Superior temporal gyrus (tissue), 1 donor: ENCODE results near the gene ZBTB8OS.
"Not testable (repeated sequence)": the region's sequence is repeated elsewhere in the genome, so short reads cannot be mapped to it uniquely, and the experiment has no call there.

Experiments used
- DNase-seq: peaks from one replicate; pipeline ENCODE4 v3.0.0-alpha.2; 2016; ENCODE audit errors: extremely low spot score

The ZBTB8OS gene

GRCh38 chr1:32650248-32650751 is at the start of gene ZBTB8OS:
Gene ZBTB8OS (minus strand): TSS chr1:32650550. CDS start chr1:32650529, 21 bp downstream.
- peak; percentile 98 for DNase-seq

- DNase-seq: not testable (repeated sequence)
Observed at GRCh38 chr1:32696996-32697395, 46.6 kb upstream of the ZBTB8OS start.

- no peak for DNase-seq
Observed at GRCh38 chr1:32696041-32696440, 45.7 kb upstream of the ZBTB8OS start.

GRCh38 chr1:32695098-32695904 is 45.0 kb upstream of the ZBTB8OS start:
- DNase-seq: no peak

GRCh38 chr1:32693455-32694174 is 43.3 kb upstream of the ZBTB8OS start:
- DNase-seq: no peak

GRCh38 chr1:32686387-32686786 is 36.0 kb upstream of the ZBTB8OS start:
- no peak for DNase-seq

- no peak for DNase-seq
Observed at GRCh38 chr1:32685498-32685897, 35.1 kb upstream of the ZBTB8OS start.

GRCh38 chr1:32684167-32684811 is 33.9 kb upstream of the ZBTB8OS start:
- DNase-seq: peak; percentile 63

- no peak for DNase-seq
Observed at GRCh38 chr1:32683397-32683796, 33.0 kb upstream of the ZBTB8OS start.

- DNase-seq: no peak
Observed at GRCh38 chr1:32681999-32682398, 31.6 kb upstream of the ZBTB8OS start.

- DNase-seq: no peak
Observed at GRCh38 chr1:32681509-32681908, 31.2 kb upstream of the ZBTB8OS start.

GRCh38 chr1:32680642-32681041 is 30.3 kb upstream of the ZBTB8OS start:
- DNase-seq: no peak

- DNase-seq: not testable (repeated sequence)
Observed at GRCh38 chr1:32679993-32680392, 29.6 kb upstream of the ZBTB8OS start.

GRCh38 chr1:32676945-32677344 is 26.6 kb upstream of the ZBTB8OS start:
- DNase-seq: no peak

- peak; percentile 52 for DNase-seq
Observed at GRCh38 chr1:32668716-32669115, 18.4 kb upstream of the ZBTB8OS start.

- DNase-seq: no peak
Observed at GRCh38 chr1:32666901-32667566, 16.7 kb upstream of the ZBTB8OS start.

- no peak for DNase-seq
Observed at GRCh38 chr1:32665915-32666314, 15.6 kb upstream of the ZBTB8OS start.

GRCh38 chr1:32659581-32659980 is 9.2 kb upstream of the ZBTB8OS start:
- DNase-seq: no peak

- no peak for DNase-seq
Observed at GRCh38 chr1:32652244-32652962, 2.1 kb upstream of the ZBTB8OS start.

- no peak for DNase-seq
Observed at GRCh38 chr1:32651461-32652073, 1.2 kb upstream of the ZBTB8OS start.
